ENCODE data around the gene PRKG1.

DNA sequence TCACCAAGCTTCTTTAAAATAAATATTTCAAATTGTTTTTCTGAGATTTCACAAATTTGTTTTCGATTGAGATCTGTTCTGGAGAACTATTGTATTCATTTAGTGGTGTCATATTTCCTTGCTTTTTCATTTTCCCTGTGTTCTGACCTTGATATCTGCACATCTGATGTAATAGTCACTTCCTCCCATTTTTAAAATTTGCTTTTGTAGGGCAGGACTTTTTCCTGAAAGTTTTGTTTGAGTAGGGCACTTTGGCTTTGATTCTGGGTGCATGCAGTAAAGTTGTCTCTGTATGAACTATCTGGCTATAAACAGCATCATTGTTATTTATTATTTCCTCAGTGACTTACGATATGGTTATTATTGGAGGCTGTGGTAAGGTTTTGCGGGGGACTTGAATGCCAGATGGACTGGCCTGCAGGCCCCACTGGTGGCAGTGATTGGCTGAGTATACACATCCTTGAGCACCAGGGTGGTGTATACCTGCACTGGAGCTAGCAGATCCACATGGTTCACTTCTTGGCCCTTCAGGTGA lies 541.5 kb downstream of the PRKG1 start:
- TF ChIP-seq, protein P1, sequence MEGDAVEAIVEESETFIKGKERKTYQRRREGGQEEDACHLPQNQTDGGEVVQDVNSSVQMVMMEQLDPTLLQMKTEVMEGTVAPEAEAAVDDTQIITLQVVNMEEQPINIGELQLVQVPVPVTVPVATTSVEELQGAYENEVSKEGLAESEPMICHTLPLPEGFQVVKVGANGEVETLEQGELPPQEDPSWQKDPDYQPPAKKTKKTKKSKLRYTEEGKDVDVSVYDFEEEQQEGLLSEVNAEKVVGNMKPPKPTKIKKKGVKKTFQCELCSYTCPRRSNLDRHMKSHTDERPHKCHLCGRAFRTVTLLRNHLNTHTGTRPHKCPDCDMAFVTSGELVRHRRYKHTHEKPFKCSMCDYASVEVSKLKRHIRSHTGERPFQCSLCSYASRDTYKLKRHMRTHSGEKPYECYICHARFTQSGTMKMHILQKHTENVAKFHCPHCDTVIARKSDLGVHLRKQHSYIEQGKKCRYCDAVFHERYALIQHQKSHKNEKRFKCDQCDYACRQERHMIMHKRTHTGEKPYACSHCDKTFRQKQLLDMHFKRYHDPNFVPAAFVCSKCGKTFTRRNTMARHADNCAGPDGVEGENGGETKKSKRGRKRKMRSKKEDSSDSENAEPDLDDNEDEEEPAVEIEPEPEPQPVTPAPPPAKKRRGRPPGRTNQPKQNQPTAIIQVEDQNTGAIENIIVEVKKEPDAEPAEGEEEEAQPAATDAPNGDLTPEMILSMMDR (IDR thresholded peaks at IDR 0.05) = no peak
- TF ChIP-seq ZFX (IDR thresholded peaks at IDR 0.05; ENCODE audit: borderline replicate concordance) = no peak
